HL-60 (cell line): ENCODE results near the gene TBCD.

Source experiments
- CTCF ChIP-seq: IDR thresholded peaks from one replicate; pipeline ENCODE4 v1.5.1; 2011; ENCODE audit warnings: low read length, control low read depth, inconsistent platforms; ENCODE audit not compliant: insufficient read depth
- GABPA ChIP-seq: IDR thresholded peaks from 2 replicates; pipeline ENCODE4 v1.6.1; 2012; ENCODE audit warnings: low read depth
- POLR2AphosphoS5 ChIP-seq: IDR thresholded peaks from 2 replicates; pipeline ENCODE4 v1.6.1; 2012; ENCODE audit warnings: low read depth
- REST ChIP-seq: IDR thresholded peaks from 2 replicates; pipeline ENCODE4 v1.6.1; 2012; ENCODE audit warnings: low read depth; ENCODE audit not compliant: insufficient replicate concordance
- SPI1 ChIP-seq: IDR thresholded peaks from 2 replicates; pipeline ENCODE4 v1.6.1; 2012; ENCODE audit warnings: low read depth, mild to moderate bottlenecking, borderline replicate concordance

DNA sequence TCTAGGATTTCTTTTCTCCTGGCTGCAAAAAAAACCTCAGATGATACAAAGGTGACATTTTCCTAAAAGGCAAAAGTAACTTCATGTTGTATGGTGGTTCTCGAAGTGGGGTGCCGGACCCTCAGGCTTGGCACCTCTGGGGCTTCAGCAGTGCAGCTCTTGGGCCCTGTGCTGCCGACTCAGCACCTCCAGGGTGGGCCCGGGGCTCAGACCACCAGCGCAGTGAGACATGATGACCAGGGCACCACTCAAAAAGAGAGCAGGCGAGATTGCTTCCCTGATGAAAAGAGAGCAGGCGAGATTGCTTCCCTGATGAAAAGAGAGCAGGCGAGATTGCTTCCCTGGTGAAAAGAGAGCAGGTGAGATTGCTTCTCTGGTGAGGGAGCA, 186.6 kb downstream of the TBCD start:
- TF ChIP-seq POLR2AphosphoS5: no peak
- TF ChIP-seq CTCF: no peak
- no peak for TF ChIP-seq REST
- TF ChIP-seq SPI1: no peak
- no peak for TF ChIP-seq GABPA
